GM23338 (cell line): Measurements from ENCODE around the gene KDSR. TPM values are rescaled to one million over a fixed set of nuclear protein-coding genes. Genes with fewer than 3 reads are reported as not detected.

Experiments
- ATAC-seq: fragments of 200-7000 bp; cut with Tn5 transposase; 3 replicates; pipeline ENCODE4 v1.9.1; 2020
- DNase-seq: peaks from one replicate; pipeline ENCODE4 v3.0.0-alpha.2; 2015; ENCODE audit warnings: low spot score
- H2AFZ ChIP-seq: fragments of 200-600 bp; sonication (generic); 2 replicates; pipeline ENCODE4 v1.8.0; 2016; ENCODE audit warnings: antibody characterized with exemption, mild to moderate bottlenecking, moderate library complexity
- H3F3A ChIP-seq: fragments of 200-600 bp; sonication (generic); replicated peaks from 2 replicates; pipeline ENCODE4 v1.8.0; 2017; ENCODE audit warnings: antibody characterized with exemption, mixed run types, low read depth
- H3K27ac ChIP-seq: fragments of 200-600 bp; sonication (generic); 2 replicates; pipeline ENCODE4 v1.6.1; 2016; ENCODE audit warnings: low read depth
- H3K27me3 ChIP-seq: fragments of 200-600 bp; sonication (generic); 2 replicates; pipeline ENCODE4 v1.8.0; 2016; ENCODE audit warnings: mild to moderate bottlenecking, mixed run types, moderate library complexity; ENCODE audit not compliant: insufficient read depth
- H3K36me3 ChIP-seq: fragments of 200-600 bp; sonication (generic); 2 replicates; pipeline ENCODE4 v1.8.0; 2016; ENCODE audit warnings: mild to moderate bottlenecking; ENCODE audit not compliant: insufficient read depth
- H3K4me1 ChIP-seq: fragments of 200-600 bp; sonication (generic); 2 replicates; pipeline ENCODE4 v1.8.0; 2016; ENCODE audit warnings: mild to moderate bottlenecking, moderate library complexity; ENCODE audit not compliant: insufficient read depth
- H3K4me2 ChIP-seq: fragments of 200-600 bp; sonication (generic); 2 replicates; pipeline ENCODE4 v1.7.1; 2017; ENCODE audit warnings: mixed run types
- H3K4me3 ChIP-seq: fragments of 200-600 bp; sonication (generic); 2 replicates; pipeline ENCODE4 v1.6.1; 2016; ENCODE audit warnings: mixed run types
- H3K79me2 ChIP-seq: fragments of 200-600 bp; sonication (generic); replicated peaks from 2 replicates; pipeline ENCODE4 v1.8.0; 2017; ENCODE audit warnings: mild to moderate bottlenecking; ENCODE audit not compliant: insufficient read depth
- H3K9me2 ChIP-seq: fragments of 200-600 bp; sonication (generic); 2 replicates; pipeline ENCODE4 v1.8.0; 2017; ENCODE audit not compliant: insufficient read depth
- H4K20me1 ChIP-seq: fragments of 200-600 bp; sonication (generic); replicated peaks from 2 replicates; pipeline ENCODE4 v1.8.0; 2017; ENCODE audit warnings: mild to moderate bottlenecking; ENCODE audit not compliant: insufficient read depth
- H3K27ac Mint-ChIP-seq: 2 replicates; pipeline ENCODE4 v1.8.0; 2020; ENCODE audit warnings: inconsistent platforms, mild to moderate bottlenecking, moderate library complexity, mixed read lengths
- H3K27me3 Mint-ChIP-seq: 3 replicates; pipeline ENCODE4 v1.8.0; 2022; ENCODE audit warnings: low read depth, mild to moderate bottlenecking, moderate library complexity, mixed read lengths, inconsistent platforms; ENCODE audit not compliant: insufficient read depth, poor library complexity
- H3K36me3 Mint-ChIP-seq: 3 replicates; pipeline ENCODE4 v1.8.0; 2021; ENCODE audit warnings: low read depth, mild to moderate bottlenecking, inconsistent platforms, moderate library complexity, mixed read lengths
- H3K4me1 Mint-ChIP-seq: 3 replicates; pipeline ENCODE4 v1.8.0; 2020; ENCODE audit warnings: mild to moderate bottlenecking, inconsistent platforms, mixed read lengths
- H3K4me3 Mint-ChIP-seq: 3 replicates; pipeline ENCODE4 v1.8.0; 2021; ENCODE audit warnings: moderate library complexity, mild to moderate bottlenecking, inconsistent platforms, mixed read lengths
- H3K9me3 Mint-ChIP-seq: 3 replicates; pipeline ENCODE4 v1.8.0; 2020; ENCODE audit warnings: moderate library complexity, mild to moderate bottlenecking, inconsistent platforms, mixed read lengths
- EZH2 ChIP-seq: fragments of 200-600 bp; sonication (generic); IDR thresholded peaks from one replicate; pipeline ENCODE4 v1.8.0; 2017; ENCODE audit warnings: antibody characterized with exemption, mild to moderate bottlenecking, low read depth; ENCODE audit not compliant: unreplicated experiment
- NANOG ChIP-seq: IDR thresholded peaks from 2 replicates; pipeline ENCODE4 v1.6.1; 2016; ENCODE audit warnings: antibody characterized with exemption, borderline replicate concordance
- REST ChIP-seq: IDR thresholded peaks from one replicate; pipeline ENCODE4 v1.6.1; 2018; ENCODE audit warnings: antibody characterized with exemption; ENCODE audit not compliant: unreplicated experiment
- STAT1 ChIP-seq: IDR thresholded peaks from one replicate; pipeline ENCODE4 v1.6.1; 2016; ENCODE audit warnings: antibody characterized with exemption; ENCODE audit not compliant: unreplicated experiment
- ZNF114 ChIP-seq: fragments of 250-450 bp; sonication (Bioruptor Pico); IDR thresholded peaks from 2 replicates; pipeline ENCODE4 v1.5.0; 2020; ENCODE audit warnings: mild to moderate bottlenecking, moderate library complexity
- ZNF331 ChIP-seq: fragments of 250-450 bp; sonication (Bioruptor Pico); IDR thresholded peaks from 2 replicates; pipeline ENCODE4 v1.5.0; 2020; ENCODE audit warnings: low read depth, mild to moderate bottlenecking, moderate library complexity
- ZNF462 ChIP-seq: fragments of 250-450 bp; sonication (Bioruptor Pico); IDR thresholded peaks from 2 replicates; pipeline ENCODE4 v1.5.0; 2020; ENCODE audit warnings: mild to moderate bottlenecking, moderate library complexity
- polyA plus RNA-seq: library from polyadenylated mRNA; unstranded; fragments of >200 nt; fragmentation: Nextera tagmentation; extraction: Ambion mirVana; gene quantifications from 2 replicates; pipeline ENCODE4 v1.2.1, GENCODE V29; 2016
- total RNA-seq: library from RNA; depleted of rRNA; stranded (reverse); fragments of >200 nt; shearing (Covaris generic); gene quantifications from 2 replicates; pipeline ENCODE4 v1.2.3, GENCODE V29; 2014

Gene KDSR
- total and polyA plus RNA-seq, 2 experiments from 2014 or later: 23.7 to 36.3 TPM

GRCh38 chr18:63306819-63307550 lies 60.0 kb downstream of the KDSR start:
- no peak overlapping the region for H2AFZ ChIP-seq
- Mint-ChIP-seq H3K36me3 (no peaks in the 10 kb centered on the region), H3K4me1 (peaks cover 2% of the 10 kb centered on the region; the same call in 1 of the 3 replicates), H3K9me3 (no peaks in the 10 kb centered on the region), H3K27me3 (no peaks in the 10 kb centered on the region), H3K4me3 (no peak overlapping the region), H3K27ac (no peak overlapping the region)
- ATAC-seq (no peak), DNase-seq (no peak)
- H3K9me2 ChIP-seq: 0 out of 2 replicates have a peak, but pooled peaks cover 4% of the 10 kb centered on the region
- H4K20me1 ChIP-seq: no peaks in the 10 kb centered on the region
- H3K27me3 ChIP-seq: no peaks in the 10 kb centered on the region
- H3K4me2 ChIP-seq: no peak overlapping the region
- no peaks in the 10 kb centered on the region for H3K36me3 ChIP-seq
- H3K27ac ChIP-seq: no peak overlapping the region
- TF ChIP-seq ZNF331 (no peak), EZH2 (no peak), STAT1 (no peak), NANOG (no peak), REST (no peak), ZNF114 (CRISPR knock-in tag) (no peak), ZNF462 (CRISPR knock-in tag) (no peak)
- H3K79me2 ChIP-seq: no peaks in the 10 kb centered on the region
- H3K4me3 ChIP-seq: no peak overlapping the region
- no peaks in the 10 kb centered on the region for H3K4me1 ChIP-seq
- no peaks in the 10 kb centered on the region for H3F3A ChIP-seq
